Stomach (tissue), 9 donors: ENCODE results near the gene ATP8B4. TPM values are rescaled to one million over a fixed set of nuclear protein-coding genes. Genes with fewer than 3 reads are reported as not detected.

Experiments used
- DNase-seq, 2 donors: peaks; one replicate each; pipeline versions ENCODE4 v3.0.0 to v3.0.0-alpha.2; 2013 to 2019
- H3K27ac ChIP-seq, 5 donors: fragments of 200-600 bp in 4 of 5; sonication (generic) in 4 of 5; one replicate each; pipeline ENCODE4 v1.5.1; 2013 to 2019; ENCODE audit warnings: mild to moderate bottlenecking in 1 of 5, moderate library complexity in 1 of 5
- H3K27me3 ChIP-seq, 3 donors: fragments of 200-600 bp; sonication (generic); one replicate each; pipeline ENCODE4 v1.5.1; 2017 to 2019; ENCODE audit warnings: mixed run types in 1 of 3
- H3K36me3 ChIP-seq, 4 donors: fragments of 200-600 bp; sonication (generic); 1 replicate in 3 of 4; 2 replicates in 1 of 4; pipeline ENCODE4 v1.5.1; 2016 to 2019
- H3K4me1 ChIP-seq, 4 donors: fragments of 200-600 bp; sonication (generic); one replicate each; pipeline ENCODE4 v1.5.1; 2016 to 2019
- H3K4me3 ChIP-seq, 4 donors: fragments of 200-600 bp; sonication (generic) in 3 of 4; one replicate each; pipeline ENCODE4 v1.5.1; 2016 to 2019; ENCODE audit warnings: mild to moderate bottlenecking in 1 of 4
- H3K9me3 ChIP-seq, 4 donors: fragments of 200-600 bp; sonication (generic); one replicate each; pipeline ENCODE4 v1.5.1; 2016 to 2019
- EP300 ChIP-seq: sonication (generic); formaldehyde crosslinking; IDR thresholded peaks from one replicate; pipeline ENCODE4 v1.6.1; 2017; ENCODE audit warnings: antibody characterized with exemption
- POLR2A ChIP-seq, 4 donors: fragments of 450-650 bp; IDR thresholded peaks; one replicate each; pipeline ENCODE4 v1.6.1; 2016; ENCODE audit warnings: antibody characterized with exemption in 4 of 4, control low read depth in 2 of 4, mild to moderate bottlenecking in 1 of 4, moderate library complexity in 1 of 4
- POLR2AphosphoS5 ChIP-seq, 3 donors: sonication (generic); formaldehyde crosslinking; IDR thresholded peaks; one replicate each; pipeline ENCODE4 v1.6.1; 2016; ENCODE audit warnings: antibody characterized with exemption in 3 of 3
- WGBS, 5 donors: extraction: QIAGEN DNeasy Blood & Tissue Kit in 3 of 5; methylation state at CpG; one replicate each; pipeline versions ENCODE4 v1.1.5 to v1.1.7; 2013 to 2018; 5-methylcytosine and 5-hydroxymethylcytosine counted together
- intact Hi-C: fragments of 100-400 bp; cut with DNase I; formaldehyde crosslinking; loops from one replicate; pipeline ENCODE4 v1.15.1; 2023; ENCODE audit warnings: low total_unique reads
- polyA plus RNA-seq, 3 donors: library from polyadenylated mRNA; stranded (reverse); fragments of 200-250 nt; gene quantifications; one replicate each; pipeline ENCODE4 v1.2.3, GENCODE V29; 2013
- total RNA-seq, 5 donors: library from RNA; depleted of rRNA; stranded (reverse); fragments of >200 nt; gene quantifications; one replicate each; pipeline versions ENCODE4 v1.1.0 to v1.2.3, GENCODE V29; 2014 to 2016
- TF ChIP-seq, protein P1 (sequence below), 7 experiments: fragments of 450-650 bp in 4 of 7; fragments of 200-600 bp in 3 of 7; sonication (generic) in 3 of 7; IDR thresholded peaks; one replicate each; pipeline ENCODE4 v1.5.1; 2016 to 2019; ENCODE audit warnings: antibody characterized with exemption in 7 of 7, control low read depth in 2 of 7, mild to moderate bottlenecking in 1 of 7
- donor health status: healthy with polysubstance abuse.
- donor health status: Bipolar disorder and iron deficiency.
- donor health status: healthy.

ATP8B4 gene
- total and polyA plus RNA-seq, 8 donors, result under 0.01 to 14.3 (median 1.6) TPM

DNA sequence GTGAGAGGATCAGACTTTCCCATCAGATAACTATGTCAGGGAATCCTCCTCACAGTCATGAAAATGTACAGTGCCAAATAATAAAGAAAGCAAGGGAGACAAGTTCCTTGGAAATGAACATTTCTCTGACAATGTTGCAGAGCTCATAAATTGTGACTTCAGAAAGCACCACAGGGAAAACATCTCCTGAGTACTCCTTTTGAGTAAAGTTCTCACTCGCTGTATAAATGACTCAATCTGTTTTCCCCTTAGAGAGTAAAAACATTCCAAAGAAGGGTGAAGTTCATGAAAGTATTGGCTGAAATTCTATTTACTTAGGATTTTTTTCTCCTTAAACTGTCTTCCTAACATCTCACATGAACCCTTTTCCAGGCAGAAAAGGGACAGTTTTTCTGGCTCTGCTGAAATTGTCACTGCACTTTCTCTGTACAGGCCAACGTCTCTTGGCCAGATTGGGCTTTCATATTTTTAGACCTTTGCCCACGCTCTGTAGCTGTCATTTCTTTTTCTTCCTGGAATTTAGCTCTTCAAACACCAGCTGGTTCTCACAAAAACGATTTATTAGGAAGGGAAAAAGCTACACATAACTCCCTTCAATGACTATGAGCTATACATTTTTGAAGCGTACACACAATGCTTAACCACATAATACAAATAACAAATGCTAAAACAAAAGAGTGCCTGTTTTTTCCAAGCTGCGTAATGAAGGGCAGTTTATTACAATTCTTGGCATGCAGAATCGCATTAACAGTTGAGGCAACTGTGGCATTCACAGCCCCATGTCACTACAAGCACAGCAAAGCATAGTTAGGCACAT, 216.1 kb downstream of the ATP8B4 start:
- Histone ChIP-seq H3K4me3 (no peak overlapping the region), H3K36me3 (no peaks in the 10 kb centered on the region), H3K27me3 (no peaks in the 10 kb centered on the region), H3K27ac (peak overlapping the region; percentile 36 to 79 (median 55)), H3K9me3 (no peaks in the 10 kb centered on the region), H3K4me1 (peaks cover 0 to 24% (median 12%) of the 10 kb centered on the region in 4 donors)
- DNase-seq, result peak in 1 of 2 donors; percentile 81
- no peak for TF ChIP-seq POLR2AphosphoS5 (IDR thresholded peaks at IDR 0.05)
- TF ChIP-seq, protein P1, sequence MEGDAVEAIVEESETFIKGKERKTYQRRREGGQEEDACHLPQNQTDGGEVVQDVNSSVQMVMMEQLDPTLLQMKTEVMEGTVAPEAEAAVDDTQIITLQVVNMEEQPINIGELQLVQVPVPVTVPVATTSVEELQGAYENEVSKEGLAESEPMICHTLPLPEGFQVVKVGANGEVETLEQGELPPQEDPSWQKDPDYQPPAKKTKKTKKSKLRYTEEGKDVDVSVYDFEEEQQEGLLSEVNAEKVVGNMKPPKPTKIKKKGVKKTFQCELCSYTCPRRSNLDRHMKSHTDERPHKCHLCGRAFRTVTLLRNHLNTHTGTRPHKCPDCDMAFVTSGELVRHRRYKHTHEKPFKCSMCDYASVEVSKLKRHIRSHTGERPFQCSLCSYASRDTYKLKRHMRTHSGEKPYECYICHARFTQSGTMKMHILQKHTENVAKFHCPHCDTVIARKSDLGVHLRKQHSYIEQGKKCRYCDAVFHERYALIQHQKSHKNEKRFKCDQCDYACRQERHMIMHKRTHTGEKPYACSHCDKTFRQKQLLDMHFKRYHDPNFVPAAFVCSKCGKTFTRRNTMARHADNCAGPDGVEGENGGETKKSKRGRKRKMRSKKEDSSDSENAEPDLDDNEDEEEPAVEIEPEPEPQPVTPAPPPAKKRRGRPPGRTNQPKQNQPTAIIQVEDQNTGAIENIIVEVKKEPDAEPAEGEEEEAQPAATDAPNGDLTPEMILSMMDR (IDR thresholded peaks at IDR 0.05), result no peak
- WGBS, 5 donors, result 43 to 57% (median 52%) methylated on average over 7 of the region's 7 CpGs
- intact Hi-C loops, result no loop called here

GRCh38 chr15:49901996-49902684, 216.9 kb downstream of the ATP8B4 start:
- Histone ChIP-seq H3K27me3 (no peaks in the 10 kb centered on the region), H3K4me1 (peaks cover 0 to 24% (median 12%) of the 10 kb centered on the region in 4 donors), H3K27ac (peak overlapping the region in 4 of 5 donors; percentile 36 to 79 (median 64)), H3K9me3 (no peaks in the 10 kb centered on the region), H3K36me3 (no peaks in the 10 kb centered on the region), H3K4me3 (no peak overlapping the region)
- intact Hi-C loops, result no loop called here
- TF ChIP-seq EP300 (no peak), POLR2AphosphoS5 (IDR thresholded peaks at IDR 0.05) (no peak)
- TF ChIP-seq, protein P1 (IDR thresholded peaks at IDR 0.05), result no peak
- WGBS, 5 donors, result 41 to 60% (median 45%) methylated on average over 2 of the region's 2 CpGs
- DNase-seq, result peak in 1 of 2 donors; percentile 75

DNA sequence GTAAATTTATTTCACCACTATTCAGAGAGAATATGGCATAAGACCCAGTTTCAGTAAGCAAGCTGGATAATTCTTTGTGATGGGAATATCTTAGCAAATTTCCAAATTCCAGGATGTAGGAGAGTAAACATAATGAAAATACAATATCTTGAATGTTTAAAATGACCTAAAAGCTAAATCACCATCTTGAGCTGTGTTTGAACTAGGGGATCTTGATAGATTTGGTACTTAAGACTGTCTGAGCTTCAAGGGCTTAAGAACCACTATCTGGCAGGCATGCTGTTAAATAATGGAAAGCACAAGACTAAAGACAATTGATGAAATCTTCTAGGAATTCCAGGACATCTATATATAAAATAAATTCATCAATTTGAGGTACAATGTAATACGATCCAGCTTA, 217.7 kb downstream of the ATP8B4 start:
- Histone ChIP-seq H3K36me3 (no peaks in the 10 kb centered on the region), H3K27ac (peak overlapping the region in 3 of 5 donors; percentile 55 to 79 (median 74)), H3K4me3 (no peak overlapping the region), H3K4me1 (peaks cover 0 to 24% (median 12%) of the 10 kb centered on the region in 4 donors), H3K9me3 (no peaks in the 10 kb centered on the region), H3K27me3 (no peaks in the 10 kb centered on the region)
- TF ChIP-seq, protein P1 (IDR thresholded peaks at IDR 0.05), result no peak
- TF ChIP-seq POLR2A (IDR thresholded peaks at IDR 0.05), result no peak
- TF ChIP-seq POLR2AphosphoS5 (IDR thresholded peaks at IDR 0.05), result no peak
- TF ChIP-seq EP300, result no peak
- intact Hi-C loops, result no loop called here
- WGBS, 5 donors, result 56 to 78% (median 78%) methylated on average over 1 of the region's 1 CpG
- peak in 1 of 2 donors; percentile 58 for DNase-seq

- H3K9me3 ChIP-seq, result no peaks in the 10 kb centered on the region
- H3K36me3 ChIP-seq, result no peaks in the 10 kb centered on the region
- 61 to 84% (median 73%) methylated on average over 1 of the region's 1 CpG for WGBS, 5 donors
- no peaks in the 10 kb centered on the region for H3K27me3 ChIP-seq
- peak in 1 of 2 donors; percentile 29 for DNase-seq
- peaks cover 0 to 24% (median 12%) of the 10 kb centered on the region in 4 donors for H3K4me1 ChIP-seq
- TF ChIP-seq POLR2AphosphoS5 (IDR thresholded peaks at IDR 0.05), result no peak
- TF ChIP-seq, protein P1 (IDR thresholded peaks at IDR 0.05), result no peak
- TF ChIP-seq POLR2A (IDR thresholded peaks at IDR 0.05), result no peak
- TF ChIP-seq EP300, result no peak
- peak overlapping the region in 4 of 5 donors; percentile 9 to 79 (median 64) for H3K27ac ChIP-seq
- intact Hi-C loops, result no loop called here
- no peak overlapping the region for H3K4me3 ChIP-seq
Observed at GRCh38 chr15:49900903-49901235, 218.2 kb downstream of the ATP8B4 start.
